ENCODE measurements around the gene FLNB. TPM values are rescaled to one million over a fixed set of nuclear protein-coding genes. Genes with fewer than 3 reads are reported as not detected.

Gene FLNB, protein sequence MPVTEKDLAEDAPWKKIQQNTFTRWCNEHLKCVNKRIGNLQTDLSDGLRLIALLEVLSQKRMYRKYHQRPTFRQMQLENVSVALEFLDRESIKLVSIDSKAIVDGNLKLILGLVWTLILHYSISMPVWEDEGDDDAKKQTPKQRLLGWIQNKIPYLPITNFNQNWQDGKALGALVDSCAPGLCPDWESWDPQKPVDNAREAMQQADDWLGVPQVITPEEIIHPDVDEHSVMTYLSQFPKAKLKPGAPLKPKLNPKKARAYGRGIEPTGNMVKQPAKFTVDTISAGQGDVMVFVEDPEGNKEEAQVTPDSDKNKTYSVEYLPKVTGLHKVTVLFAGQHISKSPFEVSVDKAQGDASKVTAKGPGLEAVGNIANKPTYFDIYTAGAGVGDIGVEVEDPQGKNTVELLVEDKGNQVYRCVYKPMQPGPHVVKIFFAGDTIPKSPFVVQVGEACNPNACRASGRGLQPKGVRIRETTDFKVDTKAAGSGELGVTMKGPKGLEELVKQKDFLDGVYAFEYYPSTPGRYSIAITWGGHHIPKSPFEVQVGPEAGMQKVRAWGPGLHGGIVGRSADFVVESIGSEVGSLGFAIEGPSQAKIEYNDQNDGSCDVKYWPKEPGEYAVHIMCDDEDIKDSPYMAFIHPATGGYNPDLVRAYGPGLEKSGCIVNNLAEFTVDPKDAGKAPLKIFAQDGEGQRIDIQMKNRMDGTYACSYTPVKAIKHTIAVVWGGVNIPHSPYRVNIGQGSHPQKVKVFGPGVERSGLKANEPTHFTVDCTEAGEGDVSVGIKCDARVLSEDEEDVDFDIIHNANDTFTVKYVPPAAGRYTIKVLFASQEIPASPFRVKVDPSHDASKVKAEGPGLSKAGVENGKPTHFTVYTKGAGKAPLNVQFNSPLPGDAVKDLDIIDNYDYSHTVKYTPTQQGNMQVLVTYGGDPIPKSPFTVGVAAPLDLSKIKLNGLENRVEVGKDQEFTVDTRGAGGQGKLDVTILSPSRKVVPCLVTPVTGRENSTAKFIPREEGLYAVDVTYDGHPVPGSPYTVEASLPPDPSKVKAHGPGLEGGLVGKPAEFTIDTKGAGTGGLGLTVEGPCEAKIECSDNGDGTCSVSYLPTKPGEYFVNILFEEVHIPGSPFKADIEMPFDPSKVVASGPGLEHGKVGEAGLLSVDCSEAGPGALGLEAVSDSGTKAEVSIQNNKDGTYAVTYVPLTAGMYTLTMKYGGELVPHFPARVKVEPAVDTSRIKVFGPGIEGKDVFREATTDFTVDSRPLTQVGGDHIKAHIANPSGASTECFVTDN (N-terminal part only)
- 75.8 and 83.4 TPM in 2 replicates for total RNA-seq (2021)
- long read RNA-seq, full-length matches to known transcripts = 3 of 46 reads
- long read RNA-seq, partial matches to known transcripts = 32 of 46 reads
- long read RNA-seq, other reads (novel, unspliced or antisense) = 11 of 46 reads

DNA sequence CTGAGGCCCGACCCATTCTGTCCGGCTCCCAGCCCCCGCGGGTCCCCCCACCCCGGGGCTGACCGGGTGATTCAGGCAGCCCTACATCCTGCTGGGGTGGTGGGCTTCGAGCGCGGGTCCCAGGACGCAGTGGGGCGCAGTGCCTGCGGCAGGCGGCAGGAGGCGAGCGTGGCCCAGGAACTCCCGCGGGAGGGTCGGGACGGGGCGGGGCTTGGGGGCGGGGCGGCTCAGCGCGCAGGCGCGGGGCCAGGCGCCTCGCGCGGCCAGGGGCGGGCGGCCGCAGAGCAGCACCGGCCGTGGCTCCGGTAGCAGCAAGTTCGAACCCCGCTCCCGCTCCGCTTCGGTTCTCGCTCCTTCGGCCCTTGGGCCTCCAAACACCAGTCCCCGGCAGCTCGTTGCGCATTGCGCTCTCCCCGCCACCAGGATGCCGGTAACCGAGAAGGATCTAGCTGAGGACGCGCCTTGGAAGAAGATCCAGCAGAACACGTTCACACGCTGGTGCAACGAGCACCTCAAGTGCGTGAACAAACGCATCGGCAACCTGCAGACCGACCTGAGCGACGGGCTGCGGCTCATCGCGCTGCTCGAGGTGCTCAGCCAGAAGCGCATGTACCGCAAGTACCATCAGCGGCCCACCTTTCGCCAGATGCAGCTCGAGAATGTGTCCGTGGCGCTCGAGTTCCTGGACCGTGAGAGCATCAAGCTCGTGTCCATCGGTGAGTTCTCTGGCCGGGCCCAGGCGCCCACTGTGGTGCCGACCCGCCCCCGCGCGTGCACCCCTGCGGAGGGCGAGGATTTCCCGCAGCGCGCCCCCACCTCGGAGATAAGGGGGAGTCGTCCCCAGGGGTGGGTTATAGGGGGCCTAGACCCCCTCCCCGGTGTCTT is at the start of gene FLNB:
TSS of gene FLNB (plus strand) at position 282 of the 885 bp plus-strand sequence. CDS start at position 425, 143 bp downstream.
- no peaks in the 10 kb centered on the region for H3K9me3 ChIP-seq (ENCODE audit: control insufficient read depth, low read depth, low read length)
- no peak within 1 kb of the TSS for H2BK15ac ChIP-seq (ENCODE audit: low read depth, low read length)
- peak within 1 kb of the TSS; percentile 91 to 94 for H3K4me3 Mint-ChIP-seq
- peak within 1 kb of the TSS in 2 of 3 experiments; percentile 95; a peak in 5 of 7 replicates for H3K27ac Mint-ChIP-seq
- peak within 1 kb of the TSS; percentile 70 for H3K14ac ChIP-seq (ENCODE audit: insufficient read depth, low read length)
- H4K5ac ChIP-seq (ENCODE audit: insufficient read length, low read depth, low read length) = no peak within 1 kb of the TSS
- peaks cover 30 to 38% of the 10 kb centered on the region in 2 experiments for H3K4me1 Mint-ChIP-seq
- H3K4me1 ChIP-seq (ENCODE audit: insufficient read depth, low read length) = peaks cover 13% of the 10 kb centered on the region; the same call in 1 of the 2 replicates
- H4K20me1 ChIP-seq (ENCODE audit: control insufficient read depth, insufficient read depth, insufficient read length) = no peaks in the 10 kb centered on the region
- no peak within 1 kb of the TSS for H4K91ac ChIP-seq (ENCODE audit: insufficient read length, low read depth, low read length)
- H3K27me3 ChIP-seq (ENCODE audit: insufficient read depth, low read length) = no peaks in the 10 kb centered on the region
- H3K9ac ChIP-seq (ENCODE audit: extremely low read depth, insufficient read length, low read length) = peak within 1 kb of the TSS; percentile 78
- H3K23me2 ChIP-seq (ENCODE audit: insufficient read length, low read depth, low read length, poor library complexity, severe bottlenecking) = peaks cover 13% of the 10 kb centered on the region
- H3K4me2 ChIP-seq (ENCODE audit: insufficient read depth, insufficient read length, low read length) = peak within 1 kb of the TSS; percentile 83
- no peak within 1 kb of the TSS for H2AFZ ChIP-seq (ENCODE audit: low read length)
- no peak within 1 kb of the TSS for H2BK12ac ChIP-seq (ENCODE audit: insufficient read length, low read depth, low read length)
- no peak within 1 kb of the TSS for H2AK5ac ChIP-seq (ENCODE audit: insufficient read length, low read length)
- H3K18ac ChIP-seq (ENCODE audit: insufficient read length, low read depth, low read length) = peak within 1 kb of the TSS; percentile 43
- no peak within 1 kb of the TSS for H4K8ac ChIP-seq (replicated peaks; ENCODE audit: insufficient read length, low read depth, low read length)
- H3K27ac ChIP-seq (ENCODE audit: insufficient read length, low read depth, low read length) = no peak within 1 kb of the TSS
- H2BK20ac ChIP-seq (ENCODE audit: low read depth, low read length, poor library complexity, severe bottlenecking) = no peak within 1 kb of the TSS
- no peak within 1 kb of the TSS for H3K4ac ChIP-seq (ENCODE audit: low read depth, low read length)
- no CpG with 5 or more reads among the region's 91 CpGs for WGBS (ENCODE audit: extremely low coverage, insufficient read length, low lambda C conversion rate)
- DNase-seq = peak; percentile 86
- H3K79me2 ChIP-seq (ENCODE audit: insufficient read depth, low read length) = peaks cover 38% of the 10 kb centered on the region; the same call in 1 of the 2 replicates
- TF ChIP-seq, protein P1, sequence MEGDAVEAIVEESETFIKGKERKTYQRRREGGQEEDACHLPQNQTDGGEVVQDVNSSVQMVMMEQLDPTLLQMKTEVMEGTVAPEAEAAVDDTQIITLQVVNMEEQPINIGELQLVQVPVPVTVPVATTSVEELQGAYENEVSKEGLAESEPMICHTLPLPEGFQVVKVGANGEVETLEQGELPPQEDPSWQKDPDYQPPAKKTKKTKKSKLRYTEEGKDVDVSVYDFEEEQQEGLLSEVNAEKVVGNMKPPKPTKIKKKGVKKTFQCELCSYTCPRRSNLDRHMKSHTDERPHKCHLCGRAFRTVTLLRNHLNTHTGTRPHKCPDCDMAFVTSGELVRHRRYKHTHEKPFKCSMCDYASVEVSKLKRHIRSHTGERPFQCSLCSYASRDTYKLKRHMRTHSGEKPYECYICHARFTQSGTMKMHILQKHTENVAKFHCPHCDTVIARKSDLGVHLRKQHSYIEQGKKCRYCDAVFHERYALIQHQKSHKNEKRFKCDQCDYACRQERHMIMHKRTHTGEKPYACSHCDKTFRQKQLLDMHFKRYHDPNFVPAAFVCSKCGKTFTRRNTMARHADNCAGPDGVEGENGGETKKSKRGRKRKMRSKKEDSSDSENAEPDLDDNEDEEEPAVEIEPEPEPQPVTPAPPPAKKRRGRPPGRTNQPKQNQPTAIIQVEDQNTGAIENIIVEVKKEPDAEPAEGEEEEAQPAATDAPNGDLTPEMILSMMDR (conservative IDR thresholded peaks at IDR 0.05) = peak; percentile 66
- H3T11ph ChIP-seq (ENCODE audit: low read length) = no peak within 1 kb of the TSS
- no peaks in the 10 kb centered on the region; a peak in 2 of 5 replicates for H3K9me3 Mint-ChIP-seq
- H3K23ac ChIP-seq (ENCODE audit: insufficient read length, low read depth, low read length) = no peak within 1 kb of the TSS
- no peaks in the 10 kb centered on the region for H3K79me1 ChIP-seq (ENCODE audit: insufficient read depth, low read depth, low read length, poor library complexity, severe bottlenecking)
- no peak within 1 kb of the TSS for H2BK5ac ChIP-seq (ENCODE audit: insufficient read length, low read length)
- H3K27me3 Mint-ChIP-seq (ENCODE audit: low read depth) = no peaks in the 10 kb centered on the region
- peaks cover 0 to 3% (median 0%) of the 10 kb centered on the region in 3 experiments; a peak in 1 of 7 replicates for H3K36me3 Mint-ChIP-seq (ENCODE audit: insufficient read depth in 1 of 3, low read depth in 3 of 3)
- H2BK120ac ChIP-seq (ENCODE audit: low read depth, low read length, poor library complexity, severe bottlenecking) = no peak within 1 kb of the TSS
- no peak within 1 kb of the TSS for H3K56ac ChIP-seq (ENCODE audit: insufficient read length, low read depth, low read length)

All from H9 (cell line).